H1 (cell line): Measurements from ENCODE around the gene VPS11. TPM values are rescaled to one million over a fixed set of nuclear protein-coding genes. Genes with fewer than 3 reads are reported as not detected.

Experiments
- EGR1 ChIP-seq: IDR thresholded peaks from 2 replicates; pipeline ENCODE4 v1.6.1; 2011; ENCODE audit warnings: low read depth, low read length, borderline replicate concordance
- KDM5A ChIP-seq: fragments of 200-600 bp; IDR thresholded peaks from 2 replicates; pipeline ENCODE4 v1.7.1; 2012; ENCODE audit warnings: mild to moderate bottlenecking, low read length, inconsistent platforms, mixed read lengths
- polyA plus RNA-seq, 7 experiments: library from polyadenylated mRNA; depleted of rRNA in 3 of 7; stranded (reverse) in 5 of 7; unstranded in 2 of 7; fragments of >200 nt in 5 of 7; fragments of 200-250 nt in 2 of 7; gene quantifications; 1 replicate in 5 of 7; 2 replicates in 1 of 7; 4 replicates in 1 of 7; pipeline versions ENCODE4 v1.2.1 to v1.2.3, GENCODE V29; 2011 to 2013; ENCODE audit warnings: missing spikeins in 2 of 7, mixed read lengths in 2 of 7
- total RNA-seq: library from RNA; stranded (reverse); fragmentation: NEBNext Ultra II Directional; extraction: Animal tissue kit (Norgen Biotek cat#: 25700); gene quantifications from 2 replicates; pipeline ENCODE4 v1.2.1, GENCODE V29; 2021

VPS11 gene
- total and polyA plus RNA-seq, 2 of the 8 experiments (the other 6 are each of a cell fraction or from before 2014, with no cell fraction given) = 13.1 to 15.5 TPM

- TF ChIP-seq KDM5A = no peak
- no peak for TF ChIP-seq EGR1
Measured at GRCh38 chr11:119019996-119020395, 47.6 kb upstream of the VPS11 start (continued).
